Esophagus muscularis mucosa (tissue), 4 donors: ENCODE results near the gene CDC23. TPM values are rescaled to one million over a fixed set of nuclear protein-coding genes. Genes with fewer than 3 reads are reported as not detected.

Experiments used
- DNase-seq: peaks from one replicate; pipeline ENCODE4 v3.0.0-alpha.2; 2017; ENCODE audit errors: extremely low spot score
- H3K27ac ChIP-seq, 4 donors: fragments of 200-600 bp; sonication (generic); replicated peaks in 1 of 4; 1 replicate in 3 of 4; 2 replicates in 1 of 4; pipeline ENCODE4 v1.5.1; 2016 to 2019; ENCODE audit warnings: mild to moderate bottlenecking in 1 of 4
- H3K27me3 ChIP-seq, 4 donors: fragments of 200-600 bp; sonication (generic); one replicate each; pipeline versions ENCODE4 v1.5.1 to v1.6.0; 2016 to 2019
- H3K36me3 ChIP-seq, 4 donors: fragments of 200-600 bp; sonication (generic); one replicate each; pipeline ENCODE4 v1.5.1; 2016 to 2019
- H3K4me1 ChIP-seq, 4 donors: fragments of 200-600 bp; sonication (generic); one replicate each; pipeline ENCODE4 v1.5.1; 2016 to 2019
- H3K4me3 ChIP-seq, 4 donors: fragments of 200-600 bp; sonication (generic); 1 replicate in 2 of 4; 2 replicates in 2 of 4; pipeline ENCODE4 v1.5.1; 2016 to 2019; ENCODE audit warnings: mild to moderate bottlenecking in 4 of 4, moderate library complexity in 1 of 4
- H3K9me3 ChIP-seq, 4 donors: fragments of 200-600 bp; sonication (generic); 1 replicate in 3 of 4; 2 replicates in 1 of 4; pipeline ENCODE4 v1.5.1; 2016 to 2019
- CTCF ChIP-seq, 3 experiments: fragments of 200-600 bp in 2 of 3; fragments of 450-650 bp in 1 of 3; sonication (generic) in 2 of 3; IDR thresholded peaks; one replicate each; pipeline ENCODE4 v1.5.1; 2017 to 2019; ENCODE audit warnings: antibody characterized with exemption in 3 of 3, mild to moderate bottlenecking in 2 of 3, moderate library complexity in 1 of 3
- EP300 ChIP-seq: sonication (generic); formaldehyde crosslinking; IDR thresholded peaks from one replicate; pipeline ENCODE4 v1.6.1; 2017; ENCODE audit warnings: antibody characterized with exemption
- POLR2A ChIP-seq: fragments of 450-650 bp; IDR thresholded peaks from one replicate; pipeline ENCODE4 v1.6.1; 2017; ENCODE audit warnings: antibody characterized with exemption, moderate library complexity, mild to moderate bottlenecking, low read depth
- POLR2AphosphoS5 ChIP-seq, 2 donors: sonication (generic); formaldehyde crosslinking; IDR thresholded peaks; one replicate each; pipeline ENCODE4 v1.6.1; 2017; ENCODE audit warnings: antibody characterized with exemption in 2 of 2
- whole genome bisulfite sequencing: methylation state at CpG from one replicate; pipeline ENCODE4 v1.1.5; 2018; 5-methylcytosine and 5-hydroxymethylcytosine counted together
- intact Hi-C: fragments of 100-400 bp; cut with DNase I; formaldehyde crosslinking; loops from one replicate; pipeline ENCODE4 v1.15.1; 2023
- total RNA-seq, 4 donors: library from RNA; depleted of rRNA; stranded (reverse); fragments of >200 nt; gene quantifications; one replicate each; pipeline versions ENCODE4 v1.1.0 to v1.2.1, GENCODE V29; 2016

CDC23 gene
- total RNA-seq, 4 donors from 2014 or later = 15.6 to 21.2 (median 20.4) TPM

- intact Hi-C loops = no loop called here
Observed at GRCh38 chr5:138240650-138241385, 27.7 kb upstream of the CDC23 start.

GRCh38 chr5:138238034-138238433 is 24.9 kb upstream of the CDC23 start:
- no peak for TF ChIP-seq CTCF (IDR thresholded peaks at IDR 0.05)
- TF ChIP-seq POLR2A = no peak
- TF ChIP-seq EP300 = no peak
- TF ChIP-seq POLR2AphosphoS5 (IDR thresholded peaks at IDR 0.05) = no peak
- Histone ChIP-seq H3K4me3 (no peak overlapping the region), H3K27me3 (no peaks in the 10 kb centered on the region), H3K4me1 (peaks cover 9 to 16% (median 14%) of the 10 kb centered on the region in 4 donors), H3K9me3 (no peaks in the 10 kb centered on the region), H3K27ac (no peak overlapping the region), H3K36me3 (no peaks in the 10 kb centered on the region)
- DNase-seq = no peak
- WGBS = 93% methylated on average over 1 of the region's 1 CpG
- intact Hi-C loops = no loop called here

More at GRCh38 chr5:138240650-138241385, 27.7 kb upstream of the CDC23 start:
- Histone ChIP-seq H3K27me3 (no peaks in the 10 kb centered on the region), H3K36me3 (no peaks in the 10 kb centered on the region), H3K4me1 (peaks cover 9 to 16% (median 14%) of the 10 kb centered on the region in 4 donors), H3K9me3 (no peaks in the 10 kb centered on the region), H3K4me3 (no peak overlapping the region), H3K27ac (peak overlapping the region in 1 of 4 donors; percentile 40)
- no peak for DNase-seq
- no peak for TF ChIP-seq POLR2A
- no peak for TF ChIP-seq POLR2AphosphoS5 (IDR thresholded peaks at IDR 0.05)
- no peak for TF ChIP-seq CTCF (IDR thresholded peaks at IDR 0.05)
- TF ChIP-seq EP300 = no peak
- WGBS = 58% methylated on average over 3 of the region's 3 CpGs

GRCh38 chr5:138234651-138235050 is 21.5 kb upstream of the CDC23 start:
- H3K27me3 ChIP-seq = no peaks in the 10 kb centered on the region
- H3K36me3 ChIP-seq = no peaks in the 10 kb centered on the region
- intact Hi-C loops = no loop called here
- no peak overlapping the region for H3K27ac ChIP-seq
- H3K4me3 ChIP-seq = no peak overlapping the region
- 88% methylated on average over 2 of the region's 2 CpGs for WGBS
- peaks cover 8 to 15% (median 9%) of the 10 kb centered on the region in 4 donors for H3K4me1 ChIP-seq
- DNase-seq = no peak
- H3K9me3 ChIP-seq = no peaks in the 10 kb centered on the region
- no peak for TF ChIP-seq POLR2AphosphoS5 (IDR thresholded peaks at IDR 0.05)
- TF ChIP-seq POLR2A = no peak
- no peak for TF ChIP-seq CTCF (IDR thresholded peaks at IDR 0.05)
- TF ChIP-seq EP300 = no peak

- DNase-seq = no peak
- 72% methylated on average over 2 of the region's 2 CpGs for WGBS
Observed at GRCh38 chr5:138233280-138233679, 20.2 kb upstream of the CDC23 start.

More at GRCh38 chr5:138233280-138233679, 20.2 kb upstream of the CDC23 start:
- Histone ChIP-seq H3K4me1 (peaks cover 8 to 15% (median 9%) of the 10 kb centered on the region in 4 donors), H3K27ac (no peak overlapping the region), H3K9me3 (no peaks in the 10 kb centered on the region), H3K36me3 (no peaks in the 10 kb centered on the region), H3K4me3 (no peak overlapping the region), H3K27me3 (no peaks in the 10 kb centered on the region)
- intact Hi-C loops = no loop called here
- TF ChIP-seq CTCF (IDR thresholded peaks at IDR 0.05) (no peak), POLR2AphosphoS5 (IDR thresholded peaks at IDR 0.05) (no peak), POLR2A (no peak), EP300 (no peak)
